OCI-LY3 (cell line): ENCODE measurements around the gene SLC36A1.

Experiments used
- H2AFZ ChIP-seq: fragments of 200-600, 300-600 bp; shearing (Covaris generic); 2 replicates; pipeline ENCODE4 v1.6.0; 2014; ENCODE audit warnings: antibody characterized with exemption, low read depth, low read length
- H3K27ac ChIP-seq: fragments of 200-600, 300-600 bp; sonication (generic); 2 replicates; pipeline ENCODE4 v1.5.1; 2014; ENCODE audit warnings: mild to moderate bottlenecking, low read length, moderate library complexity, mixed read lengths
- H3K27me3 ChIP-seq: fragments of 200-600, 300-600 bp; sonication (generic); 2 replicates; pipeline ENCODE4 v1.6.1; 2014; ENCODE audit warnings: low read depth, low read length, mixed read lengths
- H3K36me3 ChIP-seq: fragments of 200-600, 300-600 bp; sonication (generic); replicated peaks from 2 replicates; pipeline ENCODE3; 2014; ENCODE audit warnings: low read depth, low read length, mixed read lengths
- H3K4me1 ChIP-seq: fragments of 300-600, 200-600 bp; sonication (generic); 2 replicates; pipeline ENCODE4 v1.6.1; 2014; ENCODE audit warnings: low read length, mixed read lengths
- H3K4me2 ChIP-seq: fragments of 200-600, 300-600 bp; sonication (generic); 2 replicates; pipeline ENCODE4 v1.6.1; 2014; ENCODE audit warnings: low read length, mixed read lengths
- H3K4me3 ChIP-seq: fragments of 300-600, 200-600 bp; sonication (generic); 2 replicates; pipeline ENCODE4 v1.5.1; 2014; ENCODE audit warnings: antibody characterized with exemption, mild to moderate bottlenecking, low read length, moderate library complexity
- H3K79me2 ChIP-seq: fragments of 300-600, 200-600 bp; shearing (Covaris generic); 2 replicates; pipeline ENCODE4 v1.6.1; 2014; ENCODE audit warnings: mild to moderate bottlenecking, low read length, mixed read lengths
- H3K9ac ChIP-seq: fragments of 300-600, 200-600 bp; shearing (Covaris generic); 2 replicates; pipeline ENCODE4 v1.6.0; 2014; ENCODE audit warnings: mild to moderate bottlenecking, low read length, moderate library complexity
- H3K9me3 ChIP-seq: fragments of 200-600, 300-600 bp; shearing (Covaris generic); 2 replicates; pipeline ENCODE4 v1.6.1; 2014; ENCODE audit warnings: low read length, mixed read lengths; ENCODE audit not compliant: insufficient read depth
- H4K20me1 ChIP-seq: fragments of 200-600, 300-600 bp; sonication (generic); 2 replicates; pipeline ENCODE4 v1.6.1; 2016; ENCODE audit warnings: low read length, mixed read lengths; ENCODE audit not compliant: insufficient read depth
- CTCF ChIP-seq: fragments of 200-600, 300-600 bp; sonication (generic); IDR thresholded peaks from 2 replicates; pipeline ENCODE4 v1.5.1; 2014; ENCODE audit warnings: antibody characterized with exemption, low read length, low read depth
- EZH2phosphoT487 ChIP-seq: fragments of 200-600 bp; shearing (Covaris generic); IDR thresholded peaks from 2 replicates; pipeline ENCODE4 v1.6.1; 2018; ENCODE audit warnings: antibody characterized with exemption, mixed run types, low read depth

The SLC36A1 gene

DNA sequence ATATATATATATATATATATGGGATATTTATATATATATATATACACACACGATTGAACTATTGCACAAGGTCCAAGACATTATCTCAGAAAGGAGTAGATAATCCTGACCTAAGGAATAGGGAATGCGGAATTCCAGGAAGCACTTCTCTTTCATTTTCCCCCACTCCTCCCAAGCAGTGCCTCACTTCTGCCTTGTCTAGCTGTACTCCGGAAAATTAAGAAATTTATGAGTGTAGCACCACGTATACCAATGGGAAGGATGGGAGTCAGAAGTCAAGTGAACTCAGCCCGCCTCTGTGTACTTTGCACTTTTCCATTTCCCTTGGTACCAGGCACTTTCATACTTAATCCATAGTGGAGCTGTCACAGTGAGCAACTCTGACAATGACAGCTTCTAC, 10.9 kb downstream of the SLC36A1 start:
- Histone ChIP-seq H2AFZ (no peak overlapping the region), H3K9ac (no peak overlapping the region), H3K27ac (no peak overlapping the region), H4K20me1 (no peaks in the 10 kb centered on the region), H3K4me3 (no peak overlapping the region), H3K9me3 (no peaks in the 10 kb centered on the region), H3K79me2 (no peaks in the 10 kb centered on the region), H3K27me3 (no peaks in the 10 kb centered on the region), H3K4me2 (no peak overlapping the region), H3K36me3 (no peaks in the 10 kb centered on the region), H3K4me1 (peaks cover 11% of the 10 kb centered on the region)
- no peak for TF ChIP-seq CTCF

DNA sequence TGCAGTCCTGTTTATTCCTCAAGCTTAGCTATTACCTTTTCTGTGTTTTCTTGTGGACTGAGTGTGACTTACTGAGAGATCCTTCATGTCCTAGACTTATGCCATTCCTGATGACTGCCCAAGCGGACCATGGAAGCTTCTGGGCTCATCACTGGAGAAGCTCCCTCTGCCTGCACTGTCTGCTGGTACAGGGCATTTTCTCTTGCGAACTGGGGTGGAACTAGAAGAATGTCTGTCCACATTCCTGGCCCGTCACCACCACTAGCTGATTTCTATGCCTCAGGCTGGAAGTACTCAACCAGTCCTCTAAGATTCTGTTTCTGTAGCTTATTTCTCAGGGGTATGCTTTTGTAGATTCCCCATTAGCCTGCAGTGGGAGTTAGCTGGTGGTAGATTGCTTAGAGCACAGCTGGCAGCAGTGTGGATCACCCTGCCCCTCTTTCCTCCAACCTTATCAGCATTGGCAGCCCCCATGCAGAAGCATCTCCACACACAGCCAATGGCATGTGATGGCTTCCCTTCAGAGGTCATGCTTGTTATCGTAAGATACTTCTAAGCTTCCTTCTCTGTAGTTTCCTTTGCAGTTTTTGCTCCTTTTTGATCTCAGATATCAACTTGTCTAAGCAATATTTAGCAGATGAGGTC, 12.4 kb downstream of the SLC36A1 start:
- Histone ChIP-seq H3K79me2 (no peaks in the 10 kb centered on the region), H3K9ac (no peak overlapping the region), H2AFZ (no peak overlapping the region), H3K4me2 (no peak overlapping the region), H3K27me3 (no peaks in the 10 kb centered on the region), H3K27ac (no peak overlapping the region), H3K4me3 (no peak overlapping the region), H3K36me3 (no peaks in the 10 kb centered on the region), H3K4me1 (peaks cover 11% of the 10 kb centered on the region), H3K9me3 (no peaks in the 10 kb centered on the region), H4K20me1 (no peaks in the 10 kb centered on the region)
- TF ChIP-seq EZH2phosphoT487 (no peak), CTCF (no peak)

- no peaks in the 10 kb centered on the region for H3K36me3 ChIP-seq
- no peaks in the 10 kb centered on the region for H3K27me3 ChIP-seq
- H3K79me2 ChIP-seq = no peaks in the 10 kb centered on the region
- no peaks in the 10 kb centered on the region for H4K20me1 ChIP-seq
- H2AFZ ChIP-seq = no peak overlapping the region
- no peak overlapping the region for H3K4me3 ChIP-seq
- TF ChIP-seq CTCF (no peak), EZH2phosphoT487 (no peak)
- H3K4me2 ChIP-seq = peak overlapping the region; percentile 11
- H3K9me3 ChIP-seq = no peaks in the 10 kb centered on the region
- no peak overlapping the region for H3K9ac ChIP-seq
- peaks cover 11% of the 10 kb centered on the region for H3K4me1 ChIP-seq
- no peak overlapping the region for H3K27ac ChIP-seq
Measured at GRCh38 chr5:151461312-151461711, 13.9 kb downstream of the SLC36A1 start.

- H3K9me3 ChIP-seq = no peaks in the 10 kb centered on the region
- H3K79me2 ChIP-seq = no peaks in the 10 kb centered on the region
- H3K4me3 ChIP-seq = no peak overlapping the region
- no peak overlapping the region for H3K27ac ChIP-seq
- H2AFZ ChIP-seq = no peak overlapping the region
- H3K4me1 ChIP-seq = peaks cover 11% of the 10 kb centered on the region
- H3K27me3 ChIP-seq = no peaks in the 10 kb centered on the region
- H4K20me1 ChIP-seq = no peaks in the 10 kb centered on the region
- TF ChIP-seq CTCF = no peak
- TF ChIP-seq EZH2phosphoT487 = no peak
- no peak overlapping the region for H3K9ac ChIP-seq
- H3K36me3 ChIP-seq = no peaks in the 10 kb centered on the region
- no peak overlapping the region for H3K4me2 ChIP-seq
Measured at GRCh38 chr5:151463137-151464029, 16.0 kb downstream of the SLC36A1 start.
